Epithelial cell of proximal tubule (primary cell): ENCODE data around the gene DDX10. TPM values are rescaled to one million over a fixed set of nuclear protein-coding genes. Genes with fewer than 3 reads are reported as not detected.
A peak's percentile ranks its signal among the peaks of the same experiment; 100 is the strongest.

Experiments used
- DNase-seq: peaks from one replicate; pipeline ENCODE4 v3.0.0-alpha.2; 2011; ENCODE audit warnings: low read depth
- H3K4me3 ChIP-seq: 2 replicates; pipeline ENCODE4 v1.5.1; 2011; ENCODE audit warnings: low read depth, mild to moderate bottlenecking, low read length
- CTCF ChIP-seq: conservative IDR thresholded peaks from 2 replicates; pipeline ENCODE4 v1.5.1; 2012; ENCODE audit warnings: low read depth, mild to moderate bottlenecking, low read length
- total RNA-seq: library from RNA; depleted of rRNA; stranded (reverse); fragments of >200 nt; gene quantifications from 2 replicates; pipeline ENCODE4 v1.2.3, GENCODE V29; 2015

DDX10 gene
- total RNA-seq, 1 donor from 2014 or later, result 28.9 TPM

GRCh38 chr11:108825381-108825780, 160.5 kb downstream of the DDX10 start:
- TF ChIP-seq CTCF, result peak; percentile 26
- H3K4me3 ChIP-seq, result no peak overlapping the region
- no peak for DNase-seq

GRCh38 chr11:108826136-108826535, 161.3 kb downstream of the DDX10 start:
- no peak for DNase-seq
- TF ChIP-seq CTCF, result no peak
- no peak overlapping the region for H3K4me3 ChIP-seq

DNA sequence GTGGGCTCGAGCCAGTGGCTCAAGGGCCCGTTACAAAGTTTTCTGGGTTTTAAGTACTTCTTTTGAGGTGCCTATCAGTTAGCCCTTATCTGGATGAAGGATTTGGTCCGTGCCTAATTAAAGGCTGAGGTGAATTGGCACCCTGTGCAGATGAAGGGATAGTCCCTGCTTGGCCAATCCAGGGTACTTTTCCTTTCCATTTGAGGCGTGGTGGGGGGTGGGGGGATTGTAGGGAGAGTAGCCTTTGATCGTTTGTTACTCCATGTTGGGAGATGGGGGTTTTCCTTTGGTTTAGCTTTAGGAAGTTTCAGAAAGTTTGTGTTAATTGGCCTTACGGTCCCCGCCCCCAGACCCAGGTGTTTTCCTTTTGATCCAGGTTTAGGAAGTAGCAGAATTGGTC, 170.8 kb downstream of the DDX10 start:
- DNase-seq, result no peak
- TF ChIP-seq CTCF, result no peak

DNA sequence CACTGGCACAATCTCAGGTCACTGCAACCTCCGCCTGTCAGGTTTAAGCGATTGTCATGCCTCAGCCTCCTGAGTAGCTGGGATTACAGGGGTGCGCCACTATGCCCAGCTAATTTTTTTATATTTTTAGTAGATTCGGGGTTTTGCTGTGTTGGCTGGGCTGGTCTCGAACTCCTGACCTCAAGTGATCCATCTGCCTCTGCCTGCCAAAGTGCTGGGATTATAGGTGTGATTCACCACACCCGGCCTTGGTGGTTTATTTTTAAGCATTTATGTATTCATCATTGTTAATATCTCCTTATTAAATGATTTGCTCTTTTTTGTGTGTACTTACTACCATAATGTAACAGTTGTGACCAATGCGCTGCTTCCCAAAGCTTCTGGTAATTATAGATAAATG, 171.7 kb downstream of the DDX10 start:
- H3K4me3 ChIP-seq, result no peak overlapping the region
- TF ChIP-seq CTCF, result no peak
- no peak for DNase-seq

More for the DNA sequence above, 170.8 kb downstream of the DDX10 start:
- H3K4me3 ChIP-seq, result no peak overlapping the region

GRCh38 chr11:108838102-108838791, 173.4 kb downstream of the DDX10 start:
- peak overlapping the region; percentile 31 for H3K4me3 ChIP-seq
- DNase-seq, result no peak
- TF ChIP-seq CTCF, result no peak

DNA sequence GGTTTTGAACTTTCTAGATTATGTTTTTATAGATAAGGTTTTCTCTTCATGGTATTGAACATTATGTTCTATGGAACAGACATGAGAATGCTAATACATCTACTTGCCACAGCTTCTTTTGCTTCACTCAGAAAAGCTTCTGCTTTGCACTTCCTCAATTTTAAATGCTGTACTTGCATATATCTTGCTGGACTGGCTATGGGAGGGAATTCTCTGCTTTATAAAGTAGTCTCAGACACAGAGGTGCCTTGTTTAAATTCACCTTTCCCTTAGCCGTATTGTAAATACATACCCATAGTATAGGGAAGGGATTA, 173.9 kb downstream of the DDX10 start:
- no peak for TF ChIP-seq CTCF
- H3K4me3 ChIP-seq, result peak overlapping the region; percentile 31
- no peak for DNase-seq

- H3K4me3 ChIP-seq, result no peak overlapping the region
- no peak for DNase-seq
- no peak for TF ChIP-seq CTCF
Observed at GRCh38 chr11:108846009-108846408, 181.1 kb downstream of the DDX10 start.
